NCI-H2227 treated with DMSO at 0.1 percent for 48 hours (cell line): Measurements from ENCODE around the gene RUNX1.

Experiments
- DNase-seq: peaks from one replicate; lab custom pipeline; 2025; lab: John Stamatoyannopoulos, UW

RUNX1 gene

GRCh38 chr21:34946385-34946840 is 102.7 kb downstream of the RUNX1 start:
- DNase-seq = no peak

GRCh38 chr21:34945288-34945687 is 103.8 kb downstream of the RUNX1 start:
- DNase-seq = no peak

GRCh38 chr21:34944015-34944755 is 104.9 kb downstream of the RUNX1 start:
- no peak for DNase-seq

GRCh38 chr21:34942911-34943310 is 106.2 kb downstream of the RUNX1 start:
- DNase-seq = no peak

GRCh38 chr21:34941162-34941561 is 107.9 kb downstream of the RUNX1 start:
- DNase-seq = no peak

GRCh38 chr21:34939673-34940331 is 109.3 kb downstream of the RUNX1 start:
- no peak for DNase-seq

- no peak for DNase-seq
Observed at GRCh38 chr21:34938089-34938764, 110.9 kb downstream of the RUNX1 start.

- DNase-seq = no peak
Observed at GRCh38 chr21:34936883-34937563, 112.1 kb downstream of the RUNX1 start.

GRCh38 chr21:34936371-34936789 is 112.7 kb downstream of the RUNX1 start:
- no peak for DNase-seq

- no peak for DNase-seq
Observed at GRCh38 chr21:34935898-34936297, 113.2 kb downstream of the RUNX1 start.

GRCh38 chr21:34935452-34935851 is 113.7 kb downstream of the RUNX1 start:
- no peak for DNase-seq

GRCh38 chr21:34934350-34934749 is 114.8 kb downstream of the RUNX1 start:
- DNase-seq = no peak

- DNase-seq = no peak
Observed at GRCh38 chr21:34933609-34934335, 115.3 kb downstream of the RUNX1 start.

- DNase-seq = no peak
Observed at GRCh38 chr21:34932233-34932632, 116.9 kb downstream of the RUNX1 start.

- no peak for DNase-seq
Observed at GRCh38 chr21:34930971-34931370, 118.1 kb downstream of the RUNX1 start.

- no peak for DNase-seq
Observed at GRCh38 chr21:34928637-34929036, 120.5 kb downstream of the RUNX1 start.

- no peak for DNase-seq
Observed at GRCh38 chr21:34927992-34928391, 121.1 kb downstream of the RUNX1 start.

- DNase-seq = no peak
Observed at GRCh38 chr21:34926803-34927467, 122.2 kb downstream of the RUNX1 start.

- DNase-seq = no peak
Observed at GRCh38 chr21:34925597-34925996, 123.5 kb downstream of the RUNX1 start.

GRCh38 chr21:34924771-34925419 is 124.2 kb downstream of the RUNX1 start:
- DNase-seq = no peak

GRCh38 chr21:34924194-34924593 is 124.9 kb downstream of the RUNX1 start:
- DNase-seq = no peak
